HCT116 (cell line): ENCODE results near the gene IRGC. TPM values are rescaled to one million over a fixed set of nuclear protein-coding genes. Genes with fewer than 3 reads are reported as not detected.

Experiments used
- ATAC-seq: fragments of 200-7000 bp; cut with Tn5 transposase; 2 replicates; pipeline ENCODE4 v1.9.1; 2020; ENCODE audit warnings: mild to moderate bottlenecking, moderate library complexity
- BruUV-seq: library from RNA; stranded (reverse); fragments of 400-500 nt; replicated peaks from 2 replicates; lab custom pipeline; 2021; lab: Mats Ljungman, UMichigan
- CTCF ChIA-PET: fragments of 300-600 bp; sonication (Branson Sonifier 250); formaldehyde crosslinking; loops from one replicate; lab custom pipeline; 2021; ENCODE audit warnings: antibody characterized with exemption; lab: Charles Lee
- POLR2A ChIA-PET: fragments of 300-600, 350-600 bp; sonication (Branson Sonifier 250); formaldehyde crosslinking; loops from one replicate; lab custom pipeline; 2021; ENCODE audit warnings: antibody characterized with exemption; lab: Charles Lee
- RAD21 ChIA-PET, 2 experiments: fragments of 300-600 bp; sonication (Branson Sonifier 250); formaldehyde crosslinking; loops; one replicate each; lab custom pipeline; 2023; ENCODE audit warnings: low total read pairs in 2 of 2; ENCODE audit not compliant: uncharacterized antibody in 2 of 2, unreplicated experiment in 2 of 2, low non-redundant PET in 1 of 2; lab: Charles Lee
- DNase-seq: peaks from one replicate; pipeline ENCODE4 v3.0.0-alpha.2; 2010; ENCODE audit warnings: low read depth, low spot score
- H2AFZ ChIP-seq: fragments of 200-600 bp; shearing (Covaris generic), sonication (generic); 2 replicates; pipeline ENCODE4 v1.6.1; 2017; ENCODE audit warnings: low read depth, mixed run types, mixed read lengths, antibody characterized with exemption, low read length; ENCODE audit not compliant: poor library complexity, severe bottlenecking
- H3K27ac ChIP-seq: 2 replicates; pipeline ENCODE4 v1.5.1; 2012; ENCODE audit warnings: low read depth, low read length
- H3K27me3 ChIP-seq: fragments of 200-600 bp; sonication (generic); 2 replicates; pipeline ENCODE4 v1.6.1; 2016; ENCODE audit warnings: mixed run types, low read length, mixed read lengths; ENCODE audit not compliant: insufficient read depth
- H3K36me3 ChIP-seq, 2 experiments: fragments of 200-500 bp in 1 of 2; fragments of 200-600 bp in 1 of 2; sonication (Bioruptor generic) in 1 of 2; sonication (generic) in 1 of 2; 2 replicates each; pipeline versions ENCODE4 v1.5.1 to v1.6.1; 2014 to 2016; ENCODE audit warnings: low read length in 2 of 2, inconsistent platforms in 1 of 2, mixed read lengths in 1 of 2, mixed run types in 1 of 2; ENCODE audit not compliant: insufficient read depth in 2 of 2, control insufficient read depth in 1 of 2
- H3K4me1 ChIP-seq, 2 experiments: fragments of 200-600 bp in 1 of 2; sonication (generic) in 1 of 2; 2 replicates each; pipeline versions ENCODE4 v1.5.1 to v1.6.1; 2012 to 2017; ENCODE audit warnings: low read length in 2 of 2, inconsistent platforms in 1 of 2, mild to moderate bottlenecking in 1 of 2, mixed read lengths in 1 of 2, mixed run types in 1 of 2, moderate library complexity in 1 of 2; ENCODE audit not compliant: insufficient read depth in 2 of 2, control insufficient read depth in 1 of 2
- H3K4me2 ChIP-seq: fragments of 200-600 bp; sonication (generic); 2 replicates; pipeline ENCODE4 v1.6.1; 2017; ENCODE audit warnings: mixed run types, low read length, mixed read lengths
- H3K4me3 ChIP-seq, 2 experiments: fragments of 200-600 bp in 1 of 2; sonication (generic) in 1 of 2; replicated peaks in 1 of 2; 2 replicates each; pipeline ENCODE4 v1.5.1; 2011 to 2016; ENCODE audit warnings: low read length in 2 of 2, control low read depth in 1 of 2, low read depth in 1 of 2, mild to moderate bottlenecking in 1 of 2, mixed read lengths in 1 of 2, mixed run types in 1 of 2
- H3K79me2 ChIP-seq: fragments of 200-600 bp; sonication (generic); 2 replicates; pipeline ENCODE4 v1.6.1; 2017; ENCODE audit warnings: mild to moderate bottlenecking, mixed run types, low read length, moderate library complexity, mixed read lengths; ENCODE audit not compliant: insufficient read depth
- H3K9ac ChIP-seq: fragments of 200-600 bp; sonication (generic); 2 replicates; pipeline ENCODE4 v1.6.1; 2016; ENCODE audit warnings: low read length, mixed read lengths
- H3K9me2 ChIP-seq: fragments of 200-600 bp; sonication (generic), shearing (Covaris generic); 2 replicates; pipeline ENCODE4 v1.6.1; 2017; ENCODE audit warnings: mixed run types, mild to moderate bottlenecking, moderate library complexity; ENCODE audit not compliant: insufficient read depth
- H3K9me3 ChIP-seq, 2 experiments: fragments of 200-500 bp in 1 of 2; fragments of 200-600 bp in 1 of 2; sonication (Bioruptor generic) in 1 of 2; sonication (generic) in 1 of 2; 2 replicates each; pipeline ENCODE4 v1.6.1; 2014 to 2017; ENCODE audit warnings: low read length in 2 of 2, mixed read lengths in 2 of 2, inconsistent platforms in 1 of 2, low read depth in 1 of 2, mild to moderate bottlenecking in 1 of 2, mixed run types in 1 of 2, moderate library complexity in 1 of 2; ENCODE audit not compliant: control insufficient read depth in 1 of 2, insufficient read depth in 1 of 2
- H4K20me1 ChIP-seq: fragments of 200-600 bp; sonication (generic), shearing (Covaris generic); 2 replicates; pipeline ENCODE4 v1.6.1; 2017; ENCODE audit warnings: mixed run types, mild to moderate bottlenecking, moderate library complexity; ENCODE audit not compliant: insufficient read depth
- CBX3 ChIP-seq: IDR thresholded peaks from 2 replicates; pipeline ENCODE4 v1.6.1; 2012; ENCODE audit warnings: low read depth
- CTCF ChIP-seq, 3 experiments: fragments of 200-600 bp in 1 of 3; sonication (generic) in 1 of 3; IDR thresholded peaks in 2 of 3; conservative IDR thresholded peaks in 1 of 3; 2 replicates each; pipeline ENCODE4 v1.5.1; 2012 to 2017; ENCODE audit warnings: low read depth in 2 of 3, low read length in 2 of 3, antibody characterized with exemption in 1 of 3, borderline replicate concordance in 1 of 3, control low read depth in 1 of 3, mild to moderate bottlenecking in 1 of 3, mixed read lengths in 1 of 3, mixed run types in 1 of 3, moderate library complexity in 1 of 3; ENCODE audit not compliant: insufficient read depth in 1 of 3
- ELF1 ChIP-seq: IDR thresholded peaks from 2 replicates; pipeline ENCODE4 v1.6.1; 2012; ENCODE audit warnings: low read depth, borderline replicate concordance
- EZH2phosphoT487 ChIP-seq: fragments of 200-600 bp; IDR thresholded peaks from 2 replicates; pipeline ENCODE4 v1.6.1; 2018; ENCODE audit warnings: antibody characterized with exemption, borderline replicate concordance
- MAX ChIP-seq: IDR thresholded peaks from 2 replicates; pipeline ENCODE4 v1.6.1; 2012
- POLR2A ChIP-seq: IDR thresholded peaks from 2 replicates; pipeline ENCODE4 v1.7.0; 2011; ENCODE audit warnings: borderline replicate concordance; ENCODE audit not compliant: insufficient read depth, insufficient read length; ENCODE audit errors: extremely low read depth
- RAD21 ChIP-seq: IDR thresholded peaks from 2 replicates; pipeline ENCODE4 v1.6.1; 2012; ENCODE audit warnings: low read depth, mild to moderate bottlenecking
- SIN3A ChIP-seq: IDR thresholded peaks from 2 replicates; pipeline ENCODE4 v1.6.1; 2012; ENCODE audit warnings: low read depth
- TCF7L2 ChIP-seq: IDR thresholded peaks from 2 replicates; pipeline ENCODE4 v1.7.0; 2011; ENCODE audit warnings: borderline replicate concordance, inconsistent platforms; ENCODE audit not compliant: insufficient read depth, insufficient read length; ENCODE audit errors: extremely low read depth
- ZNF274 ChIP-seq: fragments of 200-500 bp; sonication (Bioruptor generic); IDR thresholded peaks from 2 replicates; pipeline ENCODE4 v1.6.1; 2014; ENCODE audit warnings: mild to moderate bottlenecking, low read depth, low read length, inconsistent platforms
- intact Hi-C: fragments of 100-400 bp; cut with micrococcal nuclease; formaldehyde crosslinking; loops from 2 replicates; pipeline ENCODE4 v1.10.0; 2022
- total RNA-seq: library from RNA; stranded (reverse); gene quantifications from one replicate; pipeline ENCODE4 v1.2.1, GENCODE V29; 2021; ENCODE audit not compliant: unreplicated experiment

Gene IRGC
- total RNA-seq, 1 experiment from 2014 or later: not detected

- CTCF ChIA-PET: interaction anchor here (1.1 kb wide), 1 partner anchor 70 kb away, joined by 4 read pairs; no protein-coding TSS in a partner anchor
- BruUV-seq: no TSS peak
- H3K9ac ChIP-seq: peak overlapping the region; percentile 49
- H3K4me2 ChIP-seq: peak overlapping the region; percentile 11
- H2AFZ ChIP-seq: no peak overlapping the region
- no peaks in the 10 kb centered on the region for H3K27me3 ChIP-seq
- peaks cover 5% of the 10 kb centered on the region; the same call in 1 of the 2 replicates for H3K79me2 ChIP-seq
- POLR2A ChIA-PET: no interaction called here
- no peaks in the 10 kb centered on the region for H3K9me2 ChIP-seq
- peaks cover 40 to 66% of the 10 kb centered on the region in 2 experiments for H3K36me3 ChIP-seq
- no peaks in the 10 kb centered on the region for H4K20me1 ChIP-seq
- DNase-seq (no peak), ATAC-seq (peak; percentile 57)
- H3K9me3 ChIP-seq: no peaks in the 10 kb centered on the region
- no peak overlapping the region for H3K4me3 ChIP-seq
- intact Hi-C loops: no loop called here
- peaks cover 20 to 26% of the 10 kb centered on the region in 2 experiments for H3K4me1 ChIP-seq
- TF ChIP-seq CTCF (IDR thresholded peaks at IDR 0.05 in 2 of 3, conservative IDR thresholded peaks at IDR 0.05 in 1 of 3; ENCODE audit: borderline replicate concordance in 1 of 3, insufficient read depth in 1 of 3, low read depth in 2 of 3, low read length in 2 of 3) (no peak), MAX (peak; percentile 80)
- peak overlapping the region; percentile 43 for H3K27ac ChIP-seq
- RAD21 ChIA-PET: no interaction called here
Measured at GRCh38 chr19:43739439-43740235, 23.8 kb downstream of the IRGC start.

GRCh38 chr19:43741075-43741825, 25.4 kb downstream of the IRGC start:
- peaks cover 20 to 26% of the 10 kb centered on the region in 2 experiments for H3K4me1 ChIP-seq
- H4K20me1 ChIP-seq: no peaks in the 10 kb centered on the region
- ATAC-seq: no peak
- no peak overlapping the region for H3K9ac ChIP-seq
- no peak overlapping the region for H2AFZ ChIP-seq
- ChIA-PET POLR2A (no interaction called here), RAD21 (no interaction called here)
- H3K9me3 ChIP-seq: no peaks in the 10 kb centered on the region
- peaks cover 47 to 69% of the 10 kb centered on the region in 2 experiments for H3K36me3 ChIP-seq
- no peak for TF ChIP-seq RAD21
- TF ChIP-seq POLR2A: no peak
- no peak for TF ChIP-seq TCF7L2
- no peak for TF ChIP-seq ZNF274
- TF ChIP-seq SIN3A: no peak
- TF ChIP-seq EZH2phosphoT487: no peak
- no peak for TF ChIP-seq ELF1
- no peak for TF ChIP-seq CBX3
- TF ChIP-seq, all 23 proteins: peak for 0
- no peaks in the 10 kb centered on the region for H3K27me3 ChIP-seq
- CTCF ChIA-PET: no interaction called here
- no peak overlapping the region for H3K27ac ChIP-seq
- H3K4me3 ChIP-seq: no peak overlapping the region
- BruUV-seq: no TSS peak
- no peak overlapping the region for H3K4me2 ChIP-seq
- no peaks in the 10 kb centered on the region for H3K9me2 ChIP-seq
- intact Hi-C loops: no loop called here
- DNase-seq: no peak
- peaks cover 7% of the 10 kb centered on the region; the same call in 1 of the 2 replicates for H3K79me2 ChIP-seq
